ENCODE results near the gene TMEM244.
"Not testable (repeated sequence)": the region's sequence is repeated elsewhere in the genome, so short reads cannot be mapped to it uniquely, and the experiment has no call there.

The TMEM244 gene, protein sequence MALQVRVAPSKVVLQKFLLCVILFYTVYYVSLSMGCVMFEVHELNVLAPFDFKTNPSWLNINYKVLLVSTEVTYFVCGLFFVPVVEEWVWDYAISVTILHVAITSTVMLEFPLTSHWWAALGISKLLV

DNA sequence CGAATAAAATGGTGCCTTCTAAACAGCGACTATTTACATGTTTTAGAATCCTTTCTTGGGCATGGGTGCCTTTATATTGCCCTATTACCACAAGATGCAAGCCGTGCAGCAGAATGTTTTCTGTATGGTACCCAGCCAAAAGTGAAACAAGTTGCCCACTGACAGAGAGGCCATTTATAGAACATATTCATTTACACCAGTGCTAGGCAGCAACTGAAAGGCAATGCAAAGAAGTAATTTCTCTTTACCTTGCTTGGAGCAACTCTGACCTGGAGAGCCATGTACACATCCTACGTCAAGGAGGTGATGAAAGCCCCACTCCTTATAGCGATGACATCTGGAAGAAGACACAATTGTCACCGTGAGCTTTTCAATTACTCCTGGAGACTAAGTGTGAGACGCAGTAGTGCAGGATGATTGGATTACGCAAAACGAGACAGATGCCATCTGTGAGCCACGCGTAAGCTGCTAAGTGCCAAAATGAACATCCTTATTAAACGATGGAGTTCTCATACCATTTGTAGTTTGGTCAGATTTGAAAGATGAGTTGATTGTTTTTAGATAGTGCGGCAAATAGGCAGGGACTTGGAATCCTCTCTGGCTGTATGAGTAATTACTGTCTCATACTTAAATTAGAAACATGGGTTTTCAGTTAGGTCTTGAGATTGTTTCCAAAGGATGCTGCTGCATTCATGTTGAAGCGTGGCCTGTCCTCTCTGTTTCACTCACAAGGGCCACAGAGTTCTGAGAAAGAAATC lies at the start of gene TMEM244:
Gene TMEM244, minus strand, starts transcription at position 408 of the 758 bp plus-strand sequence. Its CDS starts 127 bp downstream, at position 281.
- no peak for DNase-seq (ENCODE audit: low read depth, low spot score)

DNA sequence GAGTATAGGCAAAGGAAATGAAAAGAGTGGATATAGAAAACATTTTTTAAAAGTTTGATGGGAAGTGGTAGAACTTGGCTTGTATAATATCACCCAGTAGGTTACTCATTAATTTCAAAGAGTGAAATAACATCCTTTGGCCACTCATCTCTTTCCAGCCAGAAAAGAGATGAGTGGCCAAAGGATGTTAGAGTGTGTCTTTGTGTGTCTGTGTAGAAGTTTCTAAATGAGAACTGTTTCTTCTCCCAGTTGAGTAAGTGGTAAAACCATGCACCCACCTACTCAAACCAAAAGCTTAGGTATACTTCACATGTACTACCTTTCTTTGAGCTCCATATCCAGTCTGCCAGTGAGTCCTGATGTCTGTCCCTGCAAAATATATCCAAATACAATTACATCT lies 47.7 kb upstream of the TMEM244 start:
- DNase-seq (ENCODE audit: low read depth, low spot score) = no peak

DNA sequence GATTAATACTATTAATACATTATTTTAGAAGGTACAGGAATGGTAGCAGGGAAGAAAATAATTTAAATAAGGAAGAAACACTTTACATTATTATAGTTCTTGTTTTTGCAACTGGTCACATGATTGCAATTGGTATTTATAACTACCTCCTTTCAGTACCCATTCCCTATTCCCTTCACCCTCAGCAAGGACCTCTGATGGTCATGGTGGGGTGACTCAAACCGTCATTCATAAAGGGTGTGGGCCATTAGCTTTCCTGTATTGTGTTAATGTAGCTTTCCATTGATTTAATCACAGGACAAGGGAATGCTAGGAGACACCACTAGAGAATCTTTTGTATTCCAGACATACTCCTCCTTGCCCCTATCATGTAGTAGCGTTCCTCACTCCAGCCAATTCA lies 47.2 kb upstream of the TMEM244 start:
- no peak for DNase-seq (ENCODE audit: low read depth, low spot score)

DNA sequence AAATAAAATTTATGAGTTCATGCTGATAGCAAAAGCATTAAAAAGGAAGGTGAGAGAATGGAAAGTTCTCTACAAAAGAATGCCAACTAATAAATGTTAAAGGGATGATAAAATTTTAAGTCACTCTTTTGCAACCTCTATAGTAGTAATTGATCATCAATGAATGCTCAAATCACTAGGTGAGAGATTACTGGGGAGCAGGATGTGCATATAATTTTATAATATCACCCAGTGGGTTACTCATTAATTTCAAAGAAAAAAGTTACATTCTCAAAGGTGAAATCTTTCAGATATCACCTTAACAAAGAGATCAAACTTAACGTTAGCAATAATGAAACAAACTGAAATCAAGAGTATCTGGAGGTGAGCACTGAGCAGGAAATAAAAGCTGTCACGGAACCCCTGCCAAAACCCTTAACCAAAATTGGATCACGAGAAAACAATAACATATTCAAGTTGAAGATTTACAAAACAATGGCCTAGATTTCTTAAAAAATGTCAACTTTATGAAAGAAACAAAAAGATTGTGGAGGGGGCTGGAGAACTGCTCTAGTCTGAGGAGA lies 45.5 kb upstream of the TMEM244 start:
- DNase-seq (ENCODE audit: low read depth, low spot score) = no peak

DNA sequence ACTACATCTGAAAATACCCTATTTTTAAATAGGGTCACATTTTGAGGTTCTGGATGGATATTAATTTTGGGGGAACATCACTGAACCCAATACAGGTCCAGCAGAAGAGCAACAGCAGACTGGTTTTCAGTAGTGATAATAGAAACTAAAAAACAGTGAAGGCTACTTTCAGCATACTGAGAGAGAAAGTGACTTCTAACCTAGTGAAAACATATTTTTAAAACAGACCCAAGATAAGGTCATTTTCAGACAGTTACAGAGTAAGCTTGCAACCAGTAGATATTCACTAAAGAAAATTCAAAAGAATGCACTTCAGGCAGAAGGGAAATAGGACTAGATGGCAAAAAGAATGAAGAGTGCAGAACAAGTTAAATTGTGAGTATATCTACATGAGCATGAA lies 42.0 kb upstream of the TMEM244 start:
- DNase-seq (ENCODE audit: low read depth, low spot score) = no peak

DNA sequence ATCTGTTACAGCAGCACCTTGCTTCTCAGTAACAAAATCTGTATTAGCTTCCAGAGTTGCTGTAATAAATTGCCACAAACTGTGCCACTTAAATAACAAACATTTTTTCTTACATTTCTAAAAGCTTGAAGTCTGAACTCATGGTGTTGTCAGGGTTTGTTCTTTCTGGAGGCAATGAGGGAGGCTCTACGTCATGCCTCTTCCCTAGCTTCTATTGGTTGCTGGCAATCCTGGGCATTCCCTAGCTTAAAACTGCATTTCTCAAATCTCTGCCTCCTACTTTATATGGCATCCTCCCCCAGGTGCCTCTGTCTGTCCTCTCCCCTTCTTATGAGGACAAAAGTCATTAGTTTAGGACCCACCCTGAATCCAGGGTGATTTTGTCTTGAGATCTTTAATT lies 41.6 kb upstream of the TMEM244 start:
- no peak for DNase-seq (ENCODE audit: low read depth, low spot score)

DNA sequence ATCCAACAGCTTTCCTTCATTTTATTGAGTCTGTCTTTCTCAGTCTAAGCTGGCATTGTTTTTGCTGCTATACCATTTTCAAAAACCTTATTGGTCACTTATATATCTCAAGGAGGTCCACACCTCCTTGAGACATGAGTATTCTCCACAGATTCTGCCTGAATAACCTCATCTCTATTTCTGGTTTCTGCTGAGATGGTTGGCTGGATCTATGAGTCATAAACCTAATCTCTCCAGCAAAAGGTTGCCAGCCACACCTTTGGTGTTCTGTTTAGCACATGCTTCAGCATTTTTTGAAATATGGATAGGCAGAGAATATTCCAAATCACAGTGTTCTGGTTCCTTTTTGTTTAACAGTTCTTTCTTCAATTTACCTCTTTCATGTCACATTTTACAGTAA lies 40.8 kb upstream of the TMEM244 start:
- no peak for DNase-seq (ENCODE audit: low read depth, low spot score)

DNA sequence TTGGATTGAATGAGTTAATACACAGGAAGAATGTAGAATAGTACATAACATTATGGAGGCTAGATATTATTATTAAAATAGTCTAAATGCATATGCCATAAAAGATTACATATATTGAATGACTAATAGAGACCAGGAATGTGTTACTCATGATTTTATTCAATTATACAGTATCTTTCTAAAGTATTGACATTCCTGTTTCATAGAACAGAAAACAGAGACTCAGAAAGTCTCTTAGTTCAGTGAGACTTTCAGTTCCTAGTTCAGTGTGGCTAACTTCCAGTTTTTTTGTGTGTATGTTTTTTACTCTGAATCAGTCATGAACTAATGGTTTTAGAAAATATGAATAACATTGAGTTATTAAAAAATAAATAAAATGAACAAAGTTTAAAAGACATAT lies 34.6 kb upstream of the TMEM244 start:
- no peak for DNase-seq (ENCODE audit: low read depth, low spot score)

DNA sequence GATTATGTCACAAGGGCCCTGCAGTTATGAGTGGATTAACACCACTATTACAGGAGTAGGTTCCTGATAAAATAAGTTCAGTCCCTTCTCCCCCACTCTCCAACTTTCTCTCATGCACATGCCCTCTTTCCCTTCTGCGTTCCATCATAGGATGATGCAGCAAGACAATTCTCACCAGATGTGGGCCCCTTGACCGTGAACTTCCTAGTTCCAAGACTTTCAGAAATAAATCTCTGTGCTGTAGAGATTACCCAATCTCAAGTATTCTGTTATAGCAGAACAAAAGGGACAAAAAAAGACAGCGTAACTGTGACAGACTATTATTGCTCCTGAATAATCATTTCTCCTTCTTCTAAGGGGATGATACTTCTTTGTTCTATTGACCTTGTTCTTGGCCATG lies 33.8 kb upstream of the TMEM244 start:
- DNase-seq (ENCODE audit: low read depth, low spot score) = no peak

DNA sequence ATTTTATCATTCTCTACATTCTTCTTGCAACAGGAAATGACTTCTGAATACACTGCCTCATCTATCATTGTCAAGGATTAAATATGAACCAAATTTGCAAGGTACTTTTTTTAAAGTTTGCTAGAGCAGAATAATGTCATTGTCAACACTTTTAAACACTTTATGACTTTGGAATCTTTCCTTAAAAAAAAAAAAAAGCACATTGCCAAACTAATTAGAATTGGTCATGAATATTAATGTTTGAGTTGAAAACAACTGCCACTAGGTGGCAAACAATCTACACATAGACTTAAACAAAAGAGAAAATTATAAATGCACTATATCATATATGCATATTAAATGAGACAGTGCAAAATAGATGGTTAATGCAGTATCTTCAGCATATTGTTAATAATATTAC lies 32.5 kb upstream of the TMEM244 start:
- DNase-seq (ENCODE audit: low read depth, low spot score) = no peak

DNA sequence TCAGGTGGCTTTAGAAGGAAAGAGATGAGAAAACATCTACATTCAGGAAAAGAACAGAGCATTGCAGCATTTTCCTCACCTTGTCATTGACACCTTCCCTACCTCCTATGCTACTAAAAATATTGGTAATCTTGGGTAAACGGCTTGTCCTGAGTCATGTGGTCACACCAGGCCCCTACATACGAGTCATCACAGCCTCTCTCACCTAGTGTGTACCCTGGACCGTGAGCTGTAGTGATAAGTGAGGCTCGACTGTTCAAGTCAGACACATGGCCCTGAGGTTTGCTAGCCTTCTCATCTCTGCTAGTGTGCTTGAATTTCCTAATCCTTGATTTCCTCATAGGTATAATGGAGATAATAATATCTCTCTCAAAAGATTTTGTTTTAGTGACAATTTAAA lies 29.6 kb upstream of the TMEM244 start:
- no peak for DNase-seq (ENCODE audit: low read depth, low spot score)

DNA sequence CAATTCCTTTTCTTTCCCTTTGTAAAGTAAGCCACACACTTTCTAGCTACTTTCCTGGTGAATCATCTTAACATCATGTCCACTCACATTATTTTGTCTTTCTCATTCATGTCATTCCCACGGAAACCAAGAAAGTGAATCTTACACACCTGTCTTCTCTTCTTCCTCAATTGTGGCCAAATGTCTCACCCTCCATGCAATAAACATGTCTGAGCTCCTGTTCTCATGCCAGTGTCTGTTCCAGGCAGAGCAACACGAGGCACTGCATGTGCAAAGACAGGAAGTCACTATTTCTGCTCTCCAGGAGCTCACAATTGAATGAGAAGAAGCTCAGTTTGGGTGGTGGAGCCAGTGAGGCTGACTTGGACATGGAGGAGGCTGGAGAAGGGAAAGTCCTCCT lies 29.0 kb upstream of the TMEM244 start:
- no peak for DNase-seq (ENCODE audit: low read depth, low spot score)

DNA sequence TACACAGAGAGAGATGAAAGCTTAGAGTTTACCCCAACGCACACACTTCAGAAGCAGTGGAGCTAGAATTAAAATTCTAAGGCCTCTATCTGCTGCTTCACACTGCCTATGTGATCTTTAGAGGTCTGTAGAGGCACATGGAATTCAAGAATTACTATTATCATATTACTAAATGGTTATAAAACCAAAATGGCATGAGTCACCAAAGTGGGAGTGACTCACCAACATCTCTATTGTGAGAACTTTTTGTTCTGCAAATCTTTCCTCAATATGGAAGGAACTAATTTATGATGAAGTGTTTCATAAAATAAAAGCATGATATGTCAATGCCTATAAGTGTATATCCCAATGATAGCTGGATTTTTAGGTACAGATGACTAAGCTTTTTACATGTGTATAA lies 28.5 kb upstream of the TMEM244 start:
- no peak for DNase-seq (ENCODE audit: low read depth, low spot score)

DNA sequence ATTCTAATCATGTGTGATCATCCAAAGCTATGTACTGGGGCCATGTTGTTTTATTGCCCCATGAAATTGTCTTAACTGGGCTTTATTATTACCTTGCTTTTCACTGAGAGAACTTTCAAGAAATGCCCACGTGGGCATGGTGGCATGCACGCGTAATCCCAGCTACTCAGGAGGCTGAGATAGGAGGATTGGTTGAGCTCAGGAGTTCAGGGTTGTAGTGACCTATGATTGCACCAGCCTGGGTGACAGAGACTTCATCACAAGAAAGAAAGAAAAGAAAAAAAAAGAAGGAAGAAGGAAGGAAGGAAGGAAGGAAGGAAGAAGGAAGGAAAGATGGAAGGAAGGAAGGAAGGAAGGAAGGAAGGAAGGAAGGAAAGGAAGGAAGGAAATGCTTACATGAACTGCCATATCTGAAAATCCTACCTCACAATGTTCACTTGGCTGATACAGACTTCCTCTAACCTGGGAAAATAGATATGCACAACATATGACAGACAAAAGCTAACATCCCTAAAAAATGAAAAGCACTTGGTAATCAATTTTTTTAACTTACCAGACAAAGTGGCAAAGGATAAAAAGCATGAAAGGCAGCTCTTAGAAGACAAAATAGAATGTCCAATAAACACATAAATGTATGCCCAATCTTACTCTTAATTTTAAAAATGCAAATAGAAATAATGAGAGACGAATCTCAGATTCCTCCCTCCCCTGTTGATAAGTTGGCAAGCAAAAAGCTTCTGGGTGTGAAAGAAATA lies 25.5 kb upstream of the TMEM244 start:
- DNase-seq (ENCODE audit: low read depth, low spot score) = no peak

DNA sequence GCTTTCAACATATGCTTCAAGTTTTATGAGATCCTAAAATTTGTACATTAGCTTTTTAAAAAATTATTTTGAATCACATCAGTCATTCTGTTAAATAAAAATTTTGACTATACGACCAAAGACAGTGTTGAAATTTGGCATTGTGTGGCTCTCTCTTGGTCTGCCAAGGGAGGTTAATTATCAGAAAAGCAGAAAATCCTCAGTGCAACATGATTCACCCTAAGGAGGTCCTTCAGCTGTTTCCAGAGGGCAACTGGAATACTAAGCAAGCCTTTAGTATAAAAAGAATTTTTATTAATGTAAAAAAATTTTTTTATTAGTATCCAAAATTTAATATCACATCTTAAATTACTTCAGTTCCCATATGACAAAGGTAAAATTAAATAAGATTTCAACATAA lies 23.1 kb upstream of the TMEM244 start:
- DNase-seq (ENCODE audit: low read depth, low spot score) = no peak

DNA sequence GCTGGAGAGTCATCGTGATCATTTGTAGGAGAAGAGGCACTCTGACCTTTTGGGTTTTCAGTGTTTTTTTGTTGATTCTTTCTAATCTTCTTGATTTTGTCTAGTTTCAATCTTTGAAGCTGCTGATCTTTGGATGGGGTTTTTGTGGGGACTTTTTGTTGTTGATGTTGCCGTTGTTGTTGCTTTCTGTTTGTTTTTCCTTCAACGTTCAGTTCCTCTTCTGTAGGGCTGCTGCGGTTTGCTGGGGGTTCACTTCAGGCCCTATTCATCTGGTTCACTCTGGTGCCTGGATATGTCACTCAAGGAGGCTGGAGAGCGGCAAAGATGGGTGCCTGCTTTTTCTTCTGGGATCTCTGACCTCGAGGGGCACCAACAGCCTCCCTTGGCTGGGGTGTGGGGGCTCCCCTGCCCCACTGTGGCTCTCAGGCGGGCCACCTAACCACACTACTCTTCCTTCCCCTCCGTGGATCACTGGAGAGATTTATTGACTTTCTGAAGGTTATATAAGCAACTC lies 21.5 kb upstream of the TMEM244 start:
- no peak for DNase-seq (ENCODE audit: low read depth, low spot score)

DNA sequence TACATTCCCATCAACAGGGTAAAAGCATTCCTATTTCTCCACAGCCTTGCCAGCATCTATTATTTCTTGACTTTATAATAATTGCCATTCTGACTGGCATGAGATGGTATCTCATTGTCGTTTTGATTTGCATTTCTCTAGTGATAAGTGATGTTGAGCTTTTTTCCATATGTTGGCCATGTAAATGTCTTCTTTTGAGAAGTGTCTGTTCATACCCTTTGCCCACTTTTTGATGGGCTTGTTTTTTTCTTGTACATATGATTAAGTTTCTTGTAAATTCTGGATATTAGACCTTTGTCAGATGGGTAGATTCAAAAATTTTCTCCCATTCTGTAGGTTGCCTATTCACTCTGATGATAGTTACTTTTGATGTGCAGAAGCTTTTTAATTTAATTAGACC lies 16.8 kb upstream of the TMEM244 start:
- not testable (repeated sequence) for DNase-seq (ENCODE audit: low read depth, low spot score)

DNA sequence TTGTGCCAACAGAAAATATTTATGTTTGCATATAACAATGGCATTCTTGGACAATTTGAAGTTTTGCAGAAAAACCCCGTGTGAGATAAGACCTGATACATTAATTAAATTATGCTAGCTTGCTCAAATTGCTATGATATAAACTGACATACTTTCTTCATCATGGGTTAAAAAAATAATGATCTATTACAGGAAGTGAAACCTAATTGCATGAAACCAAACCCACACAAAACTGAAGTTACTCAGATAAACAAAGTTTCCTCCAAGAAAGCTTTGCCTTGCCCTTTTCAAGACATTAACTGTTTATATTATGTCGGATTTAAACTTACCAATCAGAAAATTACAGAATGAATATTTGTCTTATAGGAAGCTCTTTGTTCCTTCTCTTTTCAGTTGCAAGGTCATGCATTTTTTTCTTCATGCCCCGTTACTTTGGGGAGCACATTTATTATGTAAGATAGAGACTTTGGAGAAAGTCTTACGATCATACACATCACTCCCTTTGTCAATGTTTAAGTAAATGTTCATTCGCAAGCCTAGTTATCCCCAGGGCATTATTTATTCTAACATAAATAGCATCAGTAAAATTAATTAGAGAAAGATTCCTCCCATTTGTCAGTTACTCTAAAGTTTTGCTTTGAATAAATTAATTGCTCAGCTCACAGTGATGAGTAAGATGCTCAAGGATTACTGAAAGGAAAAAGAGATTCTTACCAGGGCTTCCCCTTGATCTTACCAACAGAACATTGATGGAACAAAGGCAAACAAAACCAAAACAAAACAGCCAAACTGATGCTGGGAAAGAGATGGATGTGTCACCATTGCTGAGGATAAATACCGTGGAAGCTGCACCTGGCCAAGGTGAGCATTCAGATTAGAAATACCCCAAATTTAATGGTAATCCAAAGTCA lies 14.8 kb upstream of the TMEM244 start:
- DNase-seq (ENCODE audit: low read depth, low spot score) = no peak

DNA sequence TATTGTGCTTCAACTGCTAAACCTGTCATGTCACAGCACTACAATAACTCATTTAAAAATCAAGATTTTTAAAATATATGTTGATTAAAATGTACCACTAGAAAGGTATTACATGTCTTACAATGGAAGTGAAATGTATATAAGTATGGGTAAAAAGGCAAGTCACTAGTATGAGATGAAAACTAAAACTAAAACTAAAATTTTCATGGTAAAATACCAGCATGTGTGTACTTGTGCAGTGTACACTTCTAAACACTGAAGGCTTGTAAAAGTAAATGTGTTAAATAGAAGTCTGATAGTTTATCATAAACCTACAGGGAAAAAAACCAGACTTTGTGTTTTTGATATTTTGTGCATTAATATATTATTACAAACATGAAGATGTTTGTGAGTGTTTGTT lies 13.7 kb upstream of the TMEM244 start:
- no peak for DNase-seq (ENCODE audit: low read depth, low spot score)

DNA sequence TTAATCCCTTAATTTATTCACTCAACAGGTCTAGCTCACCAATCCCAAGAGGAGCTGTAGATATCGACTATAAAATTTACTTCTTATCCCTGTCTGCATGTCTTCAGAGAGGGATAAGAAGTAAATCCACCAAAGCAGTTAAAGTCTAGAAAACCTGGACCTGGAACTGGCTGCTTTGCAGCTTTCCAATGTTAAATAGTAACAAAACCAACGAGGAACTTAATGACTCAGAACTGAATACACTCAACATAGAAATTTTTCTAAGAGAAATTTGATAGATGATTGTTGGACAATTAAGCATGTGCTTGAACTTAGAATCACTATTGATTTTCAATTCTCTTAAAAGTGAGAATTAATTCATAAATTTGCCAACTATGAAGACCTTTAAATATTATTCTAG lies 11.5 kb upstream of the TMEM244 start:
- DNase-seq (ENCODE audit: low read depth, low spot score) = no peak

DNA sequence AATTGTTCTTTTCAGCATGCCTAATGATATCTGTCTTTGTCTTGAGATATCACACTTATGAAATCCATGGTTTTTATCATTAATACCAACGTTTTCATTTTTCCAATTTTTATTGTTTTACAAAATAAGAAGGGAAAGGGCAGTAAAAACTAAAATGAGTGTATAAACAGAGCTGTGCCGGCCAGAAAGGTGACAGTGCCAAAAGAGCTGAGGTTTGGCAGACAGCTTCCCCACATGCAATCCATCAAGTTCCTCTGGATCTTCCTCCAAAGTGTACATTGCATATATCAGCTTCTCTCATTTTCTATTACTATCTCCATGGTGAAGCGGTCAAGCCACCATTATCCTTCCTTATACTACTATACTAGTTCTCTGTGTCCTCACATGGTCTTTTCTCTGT lies 10.1 kb upstream of the TMEM244 start:
- DNase-seq (ENCODE audit: low read depth, low spot score) = no peak
